Hematopoietic multipotent progenitor cell treated with erythropoietin and hydrocortisone succinate and interleukin-3 and kit ligand, for 4 days (in vitro differentiated cells): ENCODE data around the gene ARID3A.

Experiments
- DNase-seq: peaks from one replicate; pipeline ENCODE4 v3.0.0-alpha.2; 2015

Gene ARID3A

DNA sequence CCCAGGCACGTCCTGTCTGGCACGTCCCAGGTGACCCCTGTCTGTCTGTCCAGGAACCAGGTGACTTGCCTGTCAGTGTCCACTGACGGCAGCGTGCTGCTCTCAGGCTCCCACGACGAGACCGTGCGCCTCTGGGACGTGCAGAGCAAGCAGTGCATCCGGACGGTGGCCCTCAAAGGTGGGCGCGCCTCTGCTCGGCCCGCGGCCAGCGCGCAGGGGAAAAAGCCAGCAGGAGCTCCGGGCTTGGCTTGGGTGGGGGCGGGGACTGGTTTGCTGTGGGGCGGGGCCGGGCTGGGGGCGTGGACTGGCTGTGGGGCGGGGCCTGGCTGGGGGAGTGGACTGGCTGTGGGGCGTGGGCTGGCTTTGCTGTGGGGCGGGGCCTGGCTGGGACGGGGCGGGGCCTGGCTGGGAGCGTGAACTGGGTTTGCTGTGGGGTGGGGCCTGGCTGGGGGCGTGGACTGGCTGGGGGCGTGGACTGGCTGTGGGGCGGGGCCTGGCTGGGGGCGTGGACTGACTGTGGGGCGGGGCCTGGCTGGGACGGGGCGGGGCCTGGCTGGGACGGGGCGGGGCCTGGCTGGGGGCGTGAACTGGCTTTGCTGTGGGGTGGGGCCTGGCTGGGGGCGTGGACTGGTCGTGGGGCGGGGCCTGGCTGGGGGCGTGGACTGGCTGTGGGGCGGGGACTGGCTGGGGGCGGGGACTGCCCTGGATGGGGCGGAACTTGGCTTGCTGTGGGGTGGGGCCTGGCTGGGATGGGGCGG lies 65.5 kb downstream of the ARID3A start:
- peak; percentile 64 for DNase-seq

DNA sequence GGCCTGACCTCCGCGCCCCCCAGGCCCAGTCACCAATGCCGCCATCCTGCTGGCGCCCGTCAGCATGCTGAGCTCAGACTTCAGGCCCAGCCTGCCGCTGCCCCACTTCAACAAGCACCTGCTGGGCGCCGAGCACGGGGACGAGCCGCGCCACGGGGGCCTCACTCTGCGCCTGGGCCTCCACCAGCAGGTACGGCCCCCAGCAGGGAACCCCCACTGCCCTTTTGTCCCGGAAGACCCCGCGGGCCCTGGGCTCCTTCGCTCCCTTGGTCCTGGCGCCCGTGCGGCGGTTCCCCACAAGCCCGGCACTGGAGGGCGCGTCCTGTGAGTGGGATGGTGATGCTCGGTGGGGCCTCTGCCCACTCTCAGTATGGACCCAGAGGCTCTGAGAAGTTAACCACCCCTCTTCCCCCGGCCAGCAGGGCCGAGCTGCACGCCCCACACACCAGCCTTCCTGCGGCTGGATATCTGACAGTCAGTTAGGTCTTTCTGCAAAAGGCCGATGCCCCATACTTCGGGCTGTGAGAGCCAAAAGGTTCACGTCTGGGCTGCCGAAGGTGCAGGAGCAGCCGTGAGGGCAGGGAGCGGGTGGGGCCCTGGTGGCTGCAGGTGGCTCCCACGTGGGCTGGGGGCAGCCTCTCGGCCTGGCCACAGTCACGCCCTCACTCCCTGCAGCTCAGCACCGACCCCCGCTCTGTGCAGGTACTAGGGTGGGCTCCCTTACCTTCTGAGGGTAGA lies 66.3 kb downstream of the ARID3A start:
- DNase-seq, result no peak

DNA sequence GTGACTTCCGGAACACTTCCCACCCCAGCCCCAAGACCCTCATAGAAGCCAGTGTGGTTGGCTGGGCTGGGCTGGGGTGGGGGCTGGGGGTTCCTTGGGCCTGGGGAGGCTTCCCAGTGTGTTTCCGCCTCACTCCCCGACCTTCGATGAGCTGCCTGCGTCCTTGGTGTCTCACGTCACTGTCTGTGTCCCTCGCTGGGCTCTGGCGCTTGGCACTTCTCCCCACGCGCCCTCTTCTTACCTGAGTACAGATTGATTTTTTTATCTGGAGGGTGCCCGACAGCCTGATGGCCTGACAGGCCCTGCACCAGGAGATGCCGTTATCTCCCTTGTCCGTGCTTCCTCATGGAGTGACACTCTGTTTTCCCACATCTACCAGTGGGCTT lies 66.8 kb downstream of the ARID3A start:
- DNase-seq, result no peak

DNA sequence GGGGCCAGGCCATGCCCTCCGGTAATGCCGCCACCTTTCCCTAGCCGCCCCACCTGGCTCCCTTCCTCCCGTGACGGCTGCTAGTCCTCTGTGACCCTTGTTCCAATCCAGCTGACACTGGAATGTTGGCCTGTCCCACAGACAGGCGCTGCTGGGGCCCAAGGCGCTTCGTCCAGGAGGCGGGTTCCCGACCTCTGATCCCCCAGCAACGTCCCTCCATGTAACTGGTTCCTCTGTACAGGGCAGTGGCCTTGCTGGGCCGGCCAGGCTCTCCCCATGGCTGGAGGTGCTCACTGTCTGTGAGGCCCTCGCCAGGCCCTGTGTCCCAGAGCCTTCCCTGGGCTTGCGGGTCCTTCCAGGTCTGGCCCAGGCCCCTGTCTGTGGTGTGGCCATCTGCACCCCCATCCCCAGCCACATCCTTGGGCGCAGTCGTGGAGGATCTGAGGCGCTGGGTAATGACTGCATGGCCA lies 67.6 kb downstream of the ARID3A start:
- no peak for DNase-seq

DNA sequence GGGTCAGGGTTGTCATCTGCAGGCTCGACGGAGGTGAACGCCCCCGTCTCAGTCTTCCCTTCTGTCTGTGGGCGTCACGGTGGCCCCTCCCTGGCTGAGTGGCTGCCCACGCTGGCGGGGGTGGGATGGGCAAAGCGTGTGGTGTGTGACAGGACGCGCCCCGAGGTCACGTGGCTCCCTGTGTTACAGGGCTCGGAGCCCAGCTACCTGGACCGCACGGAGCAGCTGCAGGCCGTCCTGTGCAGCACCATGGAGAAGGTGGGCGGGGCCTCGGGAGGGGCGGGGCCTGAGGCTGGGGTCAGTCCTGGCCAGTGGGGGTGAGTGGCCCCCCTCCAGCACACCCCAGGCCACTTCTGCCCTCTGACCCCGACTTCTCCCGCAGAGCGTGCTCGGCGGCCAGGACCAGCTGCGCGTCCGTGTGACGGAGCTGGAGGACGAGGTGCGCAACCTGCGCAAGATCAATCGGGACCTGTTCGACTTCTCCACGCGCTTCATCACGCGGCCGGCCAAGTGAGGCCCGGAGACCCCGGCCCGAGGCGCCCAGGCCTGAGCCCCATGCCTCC lies 68.1 kb downstream of the ARID3A start:
- no peak for DNase-seq

DNA sequence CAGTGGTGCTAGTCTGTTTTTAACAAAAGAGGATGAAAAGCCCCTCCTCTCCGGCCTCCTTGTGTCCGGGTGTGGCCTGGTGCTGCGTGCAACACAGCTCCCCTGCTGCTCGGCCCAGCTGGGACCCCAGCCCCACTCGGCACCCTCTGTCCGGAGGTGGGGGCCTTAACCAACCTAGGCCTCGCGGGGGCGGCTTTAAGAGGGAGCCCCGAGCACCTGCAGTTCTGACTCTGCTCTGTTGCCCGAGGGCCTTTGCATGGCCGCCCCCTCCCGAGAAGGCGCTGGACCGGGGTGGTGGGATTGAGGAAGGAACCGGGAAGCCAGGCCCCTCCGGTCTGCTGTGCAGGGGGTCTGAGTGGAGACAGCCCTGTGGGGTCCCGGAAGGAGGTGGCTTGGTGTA lies 68.7 kb downstream of the ARID3A start:
- no peak for DNase-seq

DNA sequence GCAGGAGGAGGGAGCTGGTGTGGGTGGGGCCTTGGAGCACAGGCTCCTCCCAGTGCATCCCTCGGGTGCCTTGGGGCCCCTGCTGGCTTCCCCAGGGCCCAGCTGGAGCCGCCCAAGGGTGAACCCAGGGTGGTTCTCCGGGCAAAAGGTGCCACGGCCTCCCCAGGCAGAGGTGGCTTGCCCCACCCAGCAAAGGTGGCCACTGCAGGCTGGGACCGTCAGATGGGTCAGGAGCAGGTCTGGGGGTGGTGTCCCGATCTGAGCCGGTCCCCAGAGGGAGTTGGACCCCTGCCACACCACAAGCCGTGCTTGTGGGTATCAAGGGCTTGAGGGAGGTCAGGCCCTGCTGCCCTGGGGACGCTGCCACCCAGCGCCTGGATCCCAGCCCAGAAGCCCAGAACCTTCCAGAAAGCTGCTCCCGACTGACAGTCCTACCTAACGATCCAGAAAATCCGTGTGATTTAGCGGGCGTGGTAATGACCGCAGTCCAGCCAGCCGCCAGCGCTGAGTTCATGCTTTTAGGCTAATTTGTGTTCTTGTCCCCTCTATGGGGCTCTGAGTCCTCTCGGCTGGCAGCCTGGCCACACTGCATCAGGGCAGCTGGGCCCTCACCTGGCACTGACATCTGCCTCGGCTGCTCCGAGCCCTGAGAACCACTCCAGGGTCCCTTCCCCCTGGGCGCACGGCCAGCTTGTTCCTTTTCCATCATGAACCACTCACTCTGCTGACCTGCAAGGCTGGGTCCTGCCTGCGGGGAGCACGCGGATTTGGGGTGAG lies 69.4 kb downstream of the ARID3A start:
- peak; percentile 35 for DNase-seq

DNA sequence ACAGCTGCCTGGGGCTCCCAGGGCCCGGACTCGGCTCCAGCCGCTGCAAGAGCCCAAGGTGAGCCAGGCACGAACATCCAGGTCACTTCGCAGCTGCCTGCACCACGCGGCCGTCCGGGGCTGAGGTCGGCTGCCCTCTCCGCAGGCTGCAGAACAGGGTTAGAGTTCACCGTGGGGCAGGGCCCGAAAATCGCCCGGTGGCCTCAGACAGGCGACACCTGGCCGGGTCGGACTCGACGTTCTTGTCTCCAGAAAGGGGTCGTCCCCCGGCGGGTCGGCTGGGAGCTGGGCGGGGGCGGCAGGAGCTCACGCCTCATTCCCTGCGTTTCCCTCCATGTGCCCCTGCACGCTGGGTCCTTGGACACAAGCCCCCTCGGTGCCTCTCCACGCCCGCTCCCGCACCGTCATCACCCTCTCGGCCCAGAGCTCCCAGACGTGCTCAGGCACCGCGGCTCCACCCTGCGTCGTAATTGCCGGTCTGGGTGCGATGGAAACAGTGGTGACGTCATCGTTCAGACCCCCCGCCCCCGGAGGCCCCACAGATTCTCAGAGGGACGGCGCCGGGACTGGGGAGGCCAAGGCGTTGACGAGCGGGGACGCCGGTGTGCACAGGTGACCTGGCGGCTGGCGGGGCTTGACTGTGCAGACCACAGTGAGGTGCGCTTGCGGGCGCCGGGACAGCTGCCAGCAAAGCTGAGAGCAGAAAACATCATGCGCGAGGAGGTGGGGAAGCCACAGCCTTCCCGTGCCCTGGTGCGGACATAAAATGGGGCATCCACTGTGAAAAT lies 70.4 kb downstream of the ARID3A start:
- peak; percentile 71 for DNase-seq

DNA sequence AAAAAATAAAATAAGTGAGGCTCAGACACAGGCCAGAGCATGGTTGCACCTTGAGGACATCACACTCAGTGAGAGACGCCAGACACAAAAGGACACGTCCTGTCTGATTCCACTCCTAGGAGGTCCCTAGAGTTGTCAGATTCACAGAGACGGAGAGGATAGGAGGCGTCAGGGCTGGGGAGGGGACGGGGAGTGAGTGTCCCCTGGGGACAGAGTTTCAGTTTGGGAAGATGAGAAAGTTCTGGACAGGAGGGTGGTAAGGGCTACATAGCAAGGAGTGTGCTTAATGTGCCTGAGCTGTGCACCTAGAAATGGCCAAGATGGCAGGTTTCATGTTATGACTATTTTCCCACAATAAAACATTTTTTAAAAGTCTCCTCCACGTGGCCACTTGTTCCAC lies 72.2 kb downstream of the ARID3A start:
- peak; percentile 9 for DNase-seq

DNA sequence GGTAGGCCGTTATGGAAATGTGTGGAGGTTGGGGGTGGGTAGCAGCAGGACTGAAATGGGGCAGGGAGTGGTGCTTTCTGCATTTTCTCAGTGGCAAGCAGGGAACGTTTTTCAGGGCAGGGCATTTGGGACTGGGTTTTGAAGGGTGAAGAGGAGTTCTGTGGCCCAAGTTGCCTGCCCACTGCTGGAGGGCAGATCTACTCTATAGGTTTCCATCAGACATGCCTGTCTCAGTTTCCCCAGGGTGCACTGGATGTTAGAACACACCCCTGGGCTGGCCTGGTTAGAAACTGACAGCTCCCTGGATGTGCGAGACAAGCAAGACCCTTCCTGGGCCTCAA lies 73.5 kb downstream of the ARID3A start:
- DNase-seq, result no peak

DNA sequence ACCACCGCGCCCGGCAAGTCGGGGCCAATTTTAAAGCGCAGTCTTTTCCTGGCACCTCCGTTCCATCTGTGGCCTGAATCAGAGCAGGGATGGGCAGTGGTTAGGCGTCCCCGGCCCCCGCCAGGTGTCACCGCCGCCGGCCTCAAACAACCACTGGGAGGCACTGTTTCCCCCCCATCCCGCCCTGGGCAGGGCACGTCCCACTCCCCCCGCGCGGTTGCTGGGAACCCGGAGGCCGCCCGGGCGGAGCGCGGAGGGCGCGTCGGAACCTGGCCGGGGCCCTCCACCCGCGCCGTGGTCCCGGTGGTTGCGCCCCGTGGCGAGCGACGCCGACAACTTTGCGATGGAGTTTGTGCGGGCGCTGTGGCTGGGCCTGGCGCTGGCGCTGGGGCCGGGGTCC lies 74.3 kb downstream of the ARID3A start, which contains the start of gene GRIN3B:
TSS of gene GRIN3B (plus strand) at position 325 of the 400 bp plus-strand sequence. CDS start at position 344, 19 bp downstream.
- DNase-seq, result peak; percentile 78

DNA sequence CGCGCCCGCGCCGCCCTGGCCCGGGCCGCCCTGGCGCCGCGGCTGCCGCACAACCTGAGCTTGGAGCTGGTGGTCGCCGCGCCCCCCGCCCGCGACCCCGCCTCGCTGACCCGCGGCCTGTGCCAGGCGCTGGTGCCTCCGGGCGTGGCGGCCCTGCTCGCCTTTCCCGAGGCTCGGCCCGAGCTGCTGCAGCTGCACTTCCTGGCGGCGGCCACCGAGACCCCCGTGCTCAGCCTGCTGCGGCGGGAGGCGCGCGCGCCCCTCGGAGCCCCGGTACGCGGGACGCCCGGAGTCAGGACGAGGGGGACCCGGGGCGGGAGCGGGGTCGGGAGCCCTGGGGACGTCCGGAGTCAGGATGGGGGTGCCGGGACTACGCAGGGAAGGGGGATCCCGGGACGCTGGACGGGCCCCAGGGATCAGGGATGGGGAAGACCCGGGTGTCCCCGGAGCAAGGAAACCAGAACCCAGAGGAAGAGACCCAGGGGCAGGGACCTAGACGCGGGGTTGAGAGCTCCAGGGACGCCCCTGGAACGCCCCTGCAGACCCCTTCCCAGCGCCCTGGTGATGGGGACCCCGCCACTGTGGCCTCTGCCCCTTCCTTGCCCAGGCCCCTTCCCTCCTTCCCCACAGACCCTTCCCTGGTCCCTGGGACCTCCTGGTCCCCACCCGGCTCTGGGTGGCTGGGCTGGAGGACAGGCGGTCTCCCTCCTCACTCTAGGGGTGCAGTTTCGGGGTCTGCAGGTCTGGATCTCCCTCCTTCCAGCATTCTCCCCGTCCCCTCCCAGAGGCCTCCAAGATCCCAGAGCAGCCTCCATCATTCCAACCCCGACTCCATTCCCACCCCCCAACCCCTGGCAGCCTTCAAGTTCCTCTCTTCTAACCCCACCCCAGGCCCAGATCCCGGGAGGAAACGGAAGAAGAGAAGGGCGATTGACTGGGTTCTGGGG lies 75.0 kb downstream of the ARID3A start:
- DNase-seq, result no peak

DNA sequence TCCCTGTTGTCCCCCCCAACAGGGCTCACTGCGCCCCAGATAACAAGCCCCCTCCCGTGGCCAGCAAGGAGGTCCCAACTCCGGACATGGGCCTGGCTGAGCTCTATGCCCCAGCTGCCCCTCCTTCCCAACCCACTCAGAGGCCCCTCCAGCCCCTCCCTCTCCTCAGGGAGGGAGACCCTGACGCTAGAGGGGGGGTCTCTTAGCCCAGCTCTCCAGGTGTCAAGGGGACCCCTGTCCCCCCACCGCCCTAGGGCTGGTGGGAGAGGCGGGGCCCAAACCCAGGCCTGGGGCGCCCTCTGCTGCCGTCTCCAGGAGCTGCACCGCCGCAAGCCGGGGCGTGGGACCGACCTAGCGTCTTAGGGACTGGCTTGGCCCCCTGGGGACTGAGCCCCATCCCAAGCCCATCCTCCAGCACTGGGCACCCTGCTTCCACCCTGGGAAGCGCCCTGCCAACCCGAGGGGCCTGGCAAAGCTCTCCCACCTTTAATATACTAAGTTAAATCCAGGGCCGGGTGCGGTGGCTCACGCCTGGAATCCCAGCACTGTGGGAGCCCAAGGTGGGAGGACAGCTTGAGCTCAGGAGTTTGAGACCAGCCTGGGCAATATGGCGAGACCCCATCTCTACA lies 75.8 kb downstream of the ARID3A start:
- peak; percentile 72 for DNase-seq

DNA sequence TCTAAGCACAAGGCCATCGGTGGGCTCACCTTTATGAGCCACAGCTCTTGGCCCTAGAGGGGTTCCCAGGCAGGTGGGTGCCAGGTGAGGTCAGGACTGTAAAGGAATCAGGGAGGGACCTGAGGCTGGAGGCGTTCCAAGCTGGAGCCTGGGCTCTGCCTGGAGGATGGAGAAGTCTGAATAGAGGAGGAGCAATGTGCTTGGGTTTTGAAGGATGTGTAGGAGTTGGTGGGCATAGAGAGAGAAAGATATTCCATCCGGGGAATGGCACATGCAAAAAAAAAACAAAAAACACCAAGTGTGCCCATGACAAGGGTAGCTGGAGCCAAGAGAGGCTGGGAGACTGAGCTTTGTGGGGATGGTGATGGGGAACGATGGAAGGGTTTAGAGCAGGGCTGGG lies 76.8 kb downstream of the ARID3A start:
- no peak for DNase-seq

DNA sequence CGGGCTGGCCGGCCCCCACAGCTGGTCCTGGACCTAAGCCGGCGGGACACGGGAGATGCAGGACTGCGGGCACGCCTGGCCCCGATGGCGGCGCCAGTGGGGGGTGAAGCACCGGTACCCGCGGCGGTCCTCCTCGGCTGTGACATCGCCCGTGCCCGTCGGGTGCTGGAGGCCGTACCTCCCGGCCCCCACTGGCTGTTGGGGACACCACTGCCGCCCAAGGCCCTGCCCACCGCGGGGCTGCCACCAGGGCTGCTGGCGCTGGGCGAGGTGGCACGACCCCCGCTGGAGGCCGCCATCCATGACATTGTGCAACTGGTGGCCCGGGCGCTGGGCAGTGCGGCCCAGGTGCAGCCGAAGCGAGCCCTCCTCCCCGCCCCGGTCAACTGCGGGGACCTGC lies 77.4 kb downstream of the ARID3A start:
- no peak for DNase-seq

DNA sequence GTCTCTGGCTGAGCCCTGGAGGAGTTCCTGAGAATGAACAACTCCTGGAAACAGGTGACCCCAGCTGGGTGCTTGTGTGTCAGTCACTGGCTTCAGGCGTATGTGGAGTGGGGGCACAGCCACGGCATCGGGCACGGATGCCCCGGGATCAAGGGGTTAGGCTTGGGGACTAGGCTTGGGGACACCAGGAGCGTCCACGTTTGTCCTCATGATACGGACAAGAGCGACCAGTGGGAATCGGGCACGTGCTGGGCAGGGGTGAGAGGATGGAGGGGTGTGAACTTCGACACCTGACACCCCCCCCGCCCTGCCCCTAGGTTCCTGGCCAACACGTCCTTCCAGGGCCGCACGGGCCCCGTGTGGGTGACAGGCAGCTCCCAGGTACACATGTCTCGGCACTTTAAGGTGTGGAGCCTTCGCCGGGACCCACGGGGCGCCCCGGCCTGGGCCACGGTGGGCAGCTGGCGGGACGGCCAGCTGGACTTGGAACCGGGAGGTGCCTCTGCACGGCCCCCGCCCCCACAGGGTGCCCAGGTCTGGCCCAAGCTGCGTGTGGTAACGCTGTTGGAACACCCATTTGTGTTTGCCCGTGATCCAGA lies 78.5 kb downstream of the ARID3A start:
- DNase-seq, result no peak

DNA sequence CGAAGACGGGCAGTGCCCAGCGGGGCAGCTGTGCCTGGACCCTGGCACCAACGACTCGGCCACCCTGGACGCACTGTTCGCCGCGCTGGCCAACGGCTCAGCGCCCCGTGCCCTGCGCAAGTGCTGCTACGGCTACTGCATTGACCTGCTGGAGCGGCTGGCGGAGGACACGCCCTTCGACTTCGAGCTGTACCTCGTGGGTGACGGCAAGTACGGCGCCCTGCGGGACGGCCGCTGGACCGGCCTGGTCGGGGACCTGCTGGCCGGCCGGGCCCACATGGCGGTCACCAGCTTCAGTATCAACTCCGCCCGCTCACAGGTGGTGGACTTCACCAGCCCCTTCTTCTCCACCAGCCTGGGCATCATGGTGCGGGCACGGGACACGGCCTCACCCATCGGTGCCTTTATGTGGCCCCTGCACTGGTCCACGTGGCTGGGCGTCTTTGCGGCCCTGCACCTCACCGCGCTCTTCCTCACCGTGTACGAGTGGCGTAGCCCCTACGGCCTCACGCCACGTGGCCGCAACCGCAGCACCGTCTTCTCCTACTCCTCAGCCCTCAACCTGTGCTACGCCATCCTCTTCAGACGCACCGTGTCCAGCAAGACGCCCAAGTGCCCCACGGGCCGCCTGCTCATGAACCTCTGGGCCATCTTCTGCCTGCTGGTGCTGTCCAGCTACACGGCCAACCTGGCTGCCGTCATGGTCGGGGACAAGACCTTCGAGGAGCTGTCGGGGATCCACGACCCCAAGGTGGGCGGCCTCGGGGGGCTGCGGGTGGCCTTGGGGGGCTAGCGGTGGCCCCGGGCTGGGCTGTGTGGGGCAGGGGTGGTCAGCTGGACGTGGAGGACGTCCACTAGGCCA lies 79.2 kb downstream of the ARID3A start:
- peak; percentile 5 for DNase-seq

DNA sequence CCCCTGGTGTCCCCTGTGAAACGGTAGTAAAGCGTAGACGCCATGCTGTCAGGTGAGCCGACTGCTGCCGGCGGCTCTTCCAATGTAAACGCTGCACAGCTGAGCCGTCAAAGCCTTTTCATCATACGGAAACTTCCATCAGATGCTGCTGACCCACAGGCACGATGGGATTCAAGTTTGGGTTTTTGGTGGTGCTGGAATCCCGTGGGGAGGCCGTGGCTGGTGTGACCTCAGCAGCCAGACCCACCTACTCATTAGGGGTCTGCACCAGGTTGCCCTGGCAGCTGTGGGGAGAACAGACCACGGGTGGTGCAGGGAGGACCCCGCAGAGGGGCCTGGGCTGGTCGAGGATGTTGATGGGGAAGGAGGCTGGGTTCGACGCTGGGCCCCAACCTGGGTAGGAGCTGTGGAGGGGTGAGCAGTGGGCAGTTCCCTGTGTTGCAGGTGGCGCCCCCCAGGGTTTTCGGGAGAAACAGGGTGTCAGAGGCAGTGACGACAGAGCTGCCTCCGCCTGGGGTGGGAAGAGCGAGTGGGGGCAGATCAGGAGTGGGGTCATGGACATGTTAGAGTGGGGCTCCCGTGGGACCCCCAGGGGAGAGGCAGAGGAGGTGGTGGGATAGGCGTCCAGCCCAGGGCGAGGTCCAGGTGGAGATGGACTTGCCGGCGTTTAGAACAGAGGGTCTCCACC lies 81.0 kb downstream of the ARID3A start:
- DNase-seq, result no peak
